HG02840 (cell line): ENCODE measurements around the gene CNEP1R1.

Source experiments
- ATAC-seq: cut with Tn5 transposase; IDR thresholded peaks from one replicate; pipeline ENCODE4 v1.9.1; 2021; ENCODE audit warnings: mild to moderate bottlenecking, moderate library complexity, moderate number of reproducible peaks; ENCODE audit not compliant: unreplicated experiment, low FRiP score

CNEP1R1 gene

DNA sequence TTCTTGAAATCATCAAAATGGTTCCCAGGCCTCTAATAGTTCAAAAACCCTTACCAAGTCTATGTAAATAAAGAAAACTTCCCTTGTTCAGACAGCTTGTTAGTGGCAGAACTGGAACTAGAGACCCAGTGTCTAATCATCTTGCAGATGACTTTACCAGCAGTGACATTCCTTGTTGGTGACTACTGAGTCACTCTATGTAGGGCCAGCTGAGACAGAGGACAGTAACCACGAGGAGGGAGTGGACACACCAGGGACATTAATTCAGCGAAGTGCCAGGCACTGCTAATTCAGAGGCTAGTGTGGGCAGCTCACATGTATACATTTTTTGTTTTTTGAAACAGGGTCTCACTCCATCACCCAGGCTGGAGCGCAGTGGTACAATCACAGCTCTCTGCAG, 34.6 kb downstream of the CNEP1R1 start:
- ATAC-seq: no peak

DNA sequence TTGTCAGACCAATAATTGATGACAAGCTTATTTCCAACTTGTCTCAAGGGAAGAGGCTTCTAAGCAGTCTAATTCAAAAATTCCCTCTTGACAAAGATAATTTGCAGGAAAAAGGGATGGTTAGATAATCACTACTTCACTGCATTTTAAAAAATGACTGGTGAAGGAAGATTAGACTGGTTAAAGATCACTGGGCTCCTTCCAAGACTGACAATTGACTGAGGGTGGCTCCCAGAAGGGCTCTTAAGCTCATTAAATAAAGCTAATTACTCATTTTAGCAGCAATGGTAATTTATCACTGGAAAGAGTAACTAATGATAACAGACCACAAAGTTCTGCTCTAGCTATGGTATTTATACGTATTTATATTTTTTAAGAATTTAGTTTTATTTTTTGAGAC, 36.3 kb downstream of the CNEP1R1 start:
- no peak for ATAC-seq

DNA sequence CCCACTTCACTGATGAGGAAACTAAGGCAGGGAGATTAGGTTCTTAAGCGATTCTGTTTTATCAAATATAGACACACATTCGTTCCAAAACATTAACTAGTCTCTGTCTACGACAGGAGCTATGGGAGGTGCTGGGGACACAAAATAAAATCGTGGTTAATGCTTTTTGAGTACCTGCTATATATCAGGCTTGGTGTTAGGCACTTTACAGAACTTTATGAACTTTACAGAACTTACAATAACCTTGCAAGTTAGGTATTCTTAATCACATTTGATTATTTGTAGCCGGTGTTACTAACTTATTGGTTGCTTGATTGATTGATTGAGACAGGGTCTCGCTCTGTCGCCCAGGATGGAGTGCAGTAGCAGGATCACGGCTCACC, 40.2 kb downstream of the CNEP1R1 start:
- no peak for ATAC-seq

DNA sequence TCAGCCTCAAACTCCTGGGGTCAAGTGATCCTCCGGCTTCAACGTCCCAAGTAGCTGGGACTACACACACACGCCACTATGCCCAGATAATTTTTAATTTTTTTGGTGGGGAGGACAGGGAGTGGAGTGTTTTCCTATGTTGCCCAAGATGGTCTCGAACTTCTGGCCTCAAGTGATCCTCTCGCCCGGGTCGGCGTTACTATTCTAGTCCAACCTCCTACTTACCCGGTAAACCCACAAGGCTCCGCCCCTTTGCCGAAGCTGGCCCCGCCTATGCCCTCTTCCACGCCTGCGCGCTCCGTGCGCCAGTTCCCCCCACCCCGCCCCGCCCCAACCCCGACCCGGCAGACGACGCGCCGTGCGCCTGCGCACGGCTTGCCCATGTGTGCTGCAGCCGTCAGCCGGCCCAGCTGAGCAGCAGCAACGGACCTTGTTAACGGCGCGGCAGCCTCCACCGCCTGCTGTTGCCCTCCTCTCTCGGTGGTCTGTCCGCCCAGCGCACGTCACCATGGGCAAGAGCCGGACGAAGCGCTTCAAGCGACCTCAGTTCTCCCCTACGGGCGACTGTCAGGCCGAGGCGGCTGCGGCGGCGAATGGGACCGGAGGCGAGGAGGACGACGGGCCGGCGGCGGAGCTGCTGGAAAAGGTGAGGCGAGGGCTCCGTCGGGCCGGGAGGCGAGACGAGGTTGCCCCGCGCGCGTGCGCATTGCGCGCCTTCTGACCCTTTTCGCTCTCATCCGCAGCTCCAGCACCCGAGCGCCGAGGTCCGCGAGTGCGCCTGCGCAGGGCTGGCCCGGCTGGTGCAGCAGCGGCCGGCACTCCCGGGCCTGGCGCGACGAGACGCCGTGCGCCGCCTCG, 40.8 kb downstream of the CNEP1R1 start, which contains the start of gene HEATR3:
Gene HEATR3 (plus strand): TSS at position 347 of the 858 bp plus-strand sequence. CDS start 162 bp downstream, at position 509.
- ATAC-seq: peak; percentile 79

DNA sequence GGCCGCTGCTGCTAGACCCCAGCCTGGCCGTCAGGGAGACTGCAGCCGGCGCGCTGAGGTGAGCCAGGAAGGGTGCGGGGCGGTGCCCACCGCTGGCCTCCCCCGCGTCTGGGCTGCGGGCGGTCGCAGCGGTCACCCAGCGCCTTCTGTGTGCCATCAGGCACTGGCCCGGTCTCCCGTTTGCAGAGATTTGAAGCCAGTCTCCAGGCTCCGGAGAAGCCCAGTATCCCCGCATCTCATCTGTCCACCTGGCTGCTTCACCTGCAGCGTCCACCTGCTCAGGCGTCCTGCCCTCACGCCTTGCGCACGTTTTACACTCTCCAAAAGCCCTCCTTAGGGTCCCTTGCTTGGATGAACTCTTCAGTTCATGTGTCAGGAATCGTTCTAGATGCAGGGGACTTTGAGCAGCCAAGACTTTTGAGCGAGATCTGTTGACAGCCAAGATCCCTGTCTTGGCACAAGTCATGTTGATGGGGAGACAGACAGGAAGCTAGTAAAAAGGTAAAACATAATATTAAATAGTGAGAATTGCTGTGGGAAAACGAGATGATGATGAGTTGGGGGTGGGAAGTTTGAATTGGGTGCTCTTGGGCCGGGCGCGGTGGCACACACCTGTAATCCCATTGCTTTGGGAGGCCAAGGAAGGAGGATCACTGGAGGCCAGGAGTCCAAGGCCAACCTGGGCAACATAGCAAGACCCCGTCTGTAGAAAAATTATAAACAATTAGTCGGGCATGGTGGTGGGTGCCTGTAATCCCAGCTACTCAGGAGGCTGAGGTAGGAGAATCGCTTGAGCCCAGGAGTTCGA, 41.7 kb downstream of the CNEP1R1 start:
- no peak for ATAC-seq

DNA sequence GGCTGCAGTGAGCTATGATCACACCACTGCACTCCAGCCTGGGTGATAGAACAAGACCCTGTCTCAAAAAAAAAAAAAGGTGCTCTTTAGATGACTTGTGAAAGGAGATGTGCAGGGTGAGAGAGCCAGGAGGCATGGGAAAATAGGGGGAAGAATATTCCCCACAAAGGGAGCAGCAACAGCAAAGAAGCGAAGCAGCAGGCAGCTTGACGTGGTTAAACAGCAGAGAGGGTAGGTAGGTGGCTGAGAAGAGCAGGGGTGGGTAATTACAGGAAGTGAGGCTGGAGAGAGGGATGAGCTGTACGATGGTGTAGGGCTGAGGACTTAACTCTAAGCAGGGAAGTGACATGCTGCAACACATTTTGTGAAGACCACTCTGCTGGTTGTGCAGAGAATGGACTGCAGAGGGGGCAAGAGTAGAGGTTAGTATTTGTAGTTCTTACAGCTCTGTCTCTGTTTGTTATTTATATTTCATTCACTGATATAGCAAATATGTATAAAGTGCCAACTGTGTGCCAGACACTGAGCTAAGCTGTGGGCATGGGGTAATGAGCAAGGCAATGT, 42.3 kb downstream of the CNEP1R1 start:
- ATAC-seq: no peak

DNA sequence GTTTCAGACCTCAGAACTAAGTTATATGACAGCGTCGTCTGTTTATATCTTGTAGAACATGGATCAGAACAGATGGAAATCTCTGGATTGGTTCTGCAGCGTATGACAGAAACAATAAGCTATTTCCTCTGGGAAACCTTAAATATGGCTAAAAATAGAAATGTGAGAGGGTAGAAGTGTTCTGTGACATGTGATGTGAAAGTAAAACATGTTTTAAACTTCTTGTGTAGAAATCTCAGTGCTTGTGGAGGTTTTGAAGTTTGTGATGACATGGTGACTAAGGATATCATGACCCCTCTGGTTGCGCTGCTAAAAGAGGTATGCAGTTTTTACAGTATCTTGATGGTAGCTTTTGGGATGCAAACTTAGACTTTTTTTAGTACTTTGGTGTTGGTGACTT, 43.5 kb downstream of the CNEP1R1 start:
- no peak for ATAC-seq

DNA sequence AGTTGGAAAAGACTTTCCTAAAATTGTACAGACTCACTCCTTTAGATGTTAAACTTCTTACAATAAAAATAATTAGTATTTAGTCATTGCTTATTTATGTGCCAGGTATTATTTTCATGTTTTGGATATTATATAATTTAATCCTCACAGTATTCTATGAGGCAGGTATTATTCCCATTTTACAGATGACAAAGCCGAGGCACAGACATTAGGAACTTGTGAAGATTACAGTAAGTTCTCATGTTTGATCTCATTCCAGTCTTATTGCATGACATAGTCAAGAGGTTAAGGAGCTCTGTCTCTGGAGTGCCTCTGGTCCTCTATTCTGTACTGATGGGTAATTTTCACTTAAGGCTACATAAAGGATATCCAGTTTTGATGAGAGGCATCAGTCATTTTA, 44.0 kb downstream of the CNEP1R1 start:
- no peak for ATAC-seq

DNA sequence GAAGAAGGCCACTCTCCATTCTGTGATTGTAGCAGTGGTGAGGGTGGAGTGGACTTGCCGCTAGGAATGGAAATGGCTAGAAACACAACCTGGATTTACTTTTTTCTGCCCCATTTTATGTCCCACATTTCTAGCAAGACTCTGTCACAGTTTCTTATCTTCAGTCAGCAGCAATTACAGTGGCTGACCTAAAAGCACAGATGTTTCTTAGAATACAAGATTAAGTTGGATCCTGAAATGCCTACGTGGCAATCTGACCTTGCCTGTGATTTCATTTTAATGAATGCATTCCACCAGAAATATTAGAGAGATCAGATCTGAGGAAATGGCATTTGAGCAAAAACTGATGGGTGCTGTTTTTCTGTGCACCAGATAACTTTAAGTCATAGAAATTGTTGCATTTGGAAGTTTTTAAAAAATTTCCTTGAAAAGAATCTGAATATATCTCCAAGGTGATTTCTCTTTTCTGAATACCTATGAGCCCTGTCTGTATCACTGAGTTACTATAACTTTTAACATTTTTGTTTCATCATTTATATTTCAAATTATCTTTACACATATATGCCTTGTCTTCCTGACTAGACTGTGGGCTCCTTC, 46.1 kb downstream of the CNEP1R1 start:
- ATAC-seq: no peak

DNA sequence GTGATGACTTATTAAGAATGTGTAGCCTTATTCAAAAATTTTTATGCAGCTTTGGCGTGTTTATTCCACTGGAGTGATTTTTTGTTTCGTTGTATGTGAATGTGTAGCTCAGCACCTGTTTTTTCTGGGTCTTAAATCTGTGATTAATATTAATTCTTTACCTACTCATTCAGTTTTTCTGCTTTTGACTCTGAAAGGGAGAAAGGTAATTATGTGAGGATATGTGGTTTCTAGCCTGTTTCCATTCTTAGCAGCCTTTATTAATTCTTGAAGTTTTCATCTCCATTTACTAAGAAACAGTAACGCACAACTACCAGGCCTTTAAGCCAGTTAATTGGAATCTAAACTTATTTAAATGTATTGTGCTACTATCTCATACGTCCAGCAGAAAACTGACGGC, 47.7 kb downstream of the CNEP1R1 start:
- ATAC-seq: no peak

DNA sequence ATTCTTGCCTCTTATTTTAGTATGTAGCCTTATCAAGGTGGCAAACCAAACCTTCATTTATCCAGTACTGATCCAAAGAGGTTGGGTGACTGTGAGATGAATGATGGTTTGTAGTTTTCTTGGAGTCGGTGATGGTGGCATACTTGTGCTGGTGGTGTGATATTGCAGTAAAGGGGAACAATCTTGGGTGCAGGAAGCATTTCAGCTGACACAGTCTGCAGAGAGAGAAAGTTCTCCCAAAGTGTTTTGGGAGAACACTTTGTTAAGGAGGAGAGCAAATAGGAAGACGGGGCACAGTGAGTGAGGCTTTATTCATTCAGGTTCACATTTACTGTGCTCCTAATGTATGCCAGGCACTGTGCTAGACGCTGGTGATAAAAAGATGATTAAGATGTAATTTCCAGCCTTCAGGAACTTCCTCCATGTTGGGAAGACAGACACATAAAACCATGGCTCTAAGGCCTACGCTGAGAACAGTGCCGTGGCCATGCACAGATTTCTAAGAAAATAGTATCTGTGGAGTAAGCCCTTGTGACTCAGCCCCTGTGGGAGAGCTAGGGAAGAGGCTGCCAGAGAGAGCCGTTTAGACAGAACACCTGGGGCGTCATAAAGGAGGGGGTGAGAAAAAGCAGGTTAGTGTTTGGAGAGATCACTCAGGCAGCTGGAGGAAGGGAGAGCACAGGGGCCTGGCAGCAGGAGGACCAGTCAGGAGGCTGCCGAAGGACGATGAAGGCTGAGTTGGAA, 54.5 kb downstream of the CNEP1R1 start:
- no peak for ATAC-seq

DNA sequence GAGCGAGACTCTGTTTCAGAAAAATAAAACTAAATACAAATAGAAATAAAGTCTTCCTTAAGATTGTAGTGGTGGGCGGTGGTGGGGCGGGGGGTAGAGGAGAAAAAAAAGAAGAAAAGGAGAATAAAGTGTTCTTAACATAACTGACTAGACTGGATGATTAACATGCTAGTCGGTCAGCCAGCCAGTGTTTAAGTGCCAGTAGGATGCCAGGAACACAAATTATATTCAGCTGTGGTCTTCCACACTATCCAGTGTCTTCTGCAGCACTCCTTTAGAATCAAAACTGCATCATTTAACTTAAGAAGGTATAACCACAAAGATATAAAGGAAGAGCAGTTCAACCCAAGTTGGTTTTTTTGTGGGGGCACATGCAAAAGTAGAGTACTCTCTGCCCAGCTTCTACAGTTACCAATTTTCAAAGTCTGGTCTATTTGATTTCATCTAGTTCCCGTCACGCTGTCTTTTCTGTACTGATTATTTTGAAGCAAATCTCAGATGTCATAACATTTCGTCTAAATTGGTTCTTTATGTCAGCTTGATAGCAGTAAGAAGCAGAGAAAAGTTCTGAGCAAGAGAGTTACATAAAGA, 56.5 kb downstream of the CNEP1R1 start:
- no peak for ATAC-seq

DNA sequence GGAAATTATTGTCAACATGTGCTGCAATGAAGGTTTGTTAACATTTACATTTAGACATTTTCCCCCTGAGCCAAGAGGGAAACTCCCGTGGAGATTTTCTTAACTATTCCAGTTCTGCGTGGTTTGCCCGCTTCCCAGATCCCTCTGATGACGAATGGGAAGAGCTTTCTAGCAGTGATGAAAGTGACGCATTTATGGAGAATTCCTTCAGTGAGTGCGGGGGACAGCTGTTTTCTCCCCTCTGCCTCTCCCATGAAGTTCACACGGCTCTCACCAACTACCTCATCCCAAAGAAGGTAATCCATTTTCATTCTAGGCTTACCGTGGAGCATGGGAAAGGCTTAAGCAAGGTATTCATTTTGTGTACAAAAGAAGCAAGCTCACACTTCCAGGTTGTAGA, 59.0 kb downstream of the CNEP1R1 start:
- ATAC-seq: no peak

DNA sequence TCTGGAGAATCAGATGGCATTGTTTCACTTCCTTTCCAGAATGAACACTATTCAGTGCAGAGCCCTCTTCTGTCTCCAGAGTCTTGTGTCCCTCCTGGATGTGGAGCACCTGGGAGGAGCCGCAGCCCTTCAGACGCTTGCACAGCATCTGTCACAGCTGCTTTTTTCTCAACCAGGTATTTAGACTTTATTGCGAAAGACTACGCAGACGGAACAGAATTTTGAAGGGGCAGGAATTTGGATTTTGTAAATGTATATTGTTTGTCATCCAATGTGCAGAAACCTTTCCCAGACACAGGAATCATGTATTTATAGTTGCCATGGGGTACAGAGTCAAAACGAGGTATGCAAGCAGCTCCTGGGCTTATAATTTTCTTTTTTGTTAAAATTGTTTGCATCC, 61.2 kb downstream of the CNEP1R1 start:
- ATAC-seq: no peak
